ENCODE results near the gene ARHGAP18.

Gene ARHGAP18

GRCh38 chr6:129670634-129671033, 39.3 kb downstream of the ARHGAP18 start:
- FAIRE-seq: no peak
- DNase-seq (ENCODE audit: low spot score): no peak

GRCh38 chr6:129667621-129668020, 42.4 kb downstream of the ARHGAP18 start:
- DNase-seq (ENCODE audit: low spot score) (no peak), FAIRE-seq (no peak)

GRCh38 chr6:129667034-129667433, 42.9 kb downstream of the ARHGAP18 start:
- no peak for FAIRE-seq
- no peak for DNase-seq (ENCODE audit: low spot score)

- no peak for FAIRE-seq
- DNase-seq (ENCODE audit: low spot score): no peak
Measured at GRCh38 chr6:129665555-129665954, 44.4 kb downstream of the ARHGAP18 start.

- no peak for FAIRE-seq
- no peak for DNase-seq (ENCODE audit: low spot score)
Measured at GRCh38 chr6:129663531-129663930, 46.4 kb downstream of the ARHGAP18 start.

GRCh38 chr6:129662980-129663431, 47.0 kb downstream of the ARHGAP18 start:
- DNase-seq (ENCODE audit: low spot score): no peak
- FAIRE-seq: no peak

- no peak for FAIRE-seq
Measured at GRCh38 chr6:129662406-129662766, 47.6 kb downstream of the ARHGAP18 start.

GRCh38 chr6:129661536-129662405, 48.2 kb downstream of the ARHGAP18 start:
- DNase-seq (ENCODE audit: low spot score) (no peak), FAIRE-seq (no peak)

More at GRCh38 chr6:129662406-129662766, 47.6 kb downstream of the ARHGAP18 start:
- DNase-seq (ENCODE audit: low spot score): no peak

- DNase-seq (ENCODE audit: low spot score) (no peak), FAIRE-seq (no peak)
Measured at GRCh38 chr6:129660346-129660676, 49.7 kb downstream of the ARHGAP18 start.

GRCh38 chr6:129659590-129660345, 50.2 kb downstream of the ARHGAP18 start:
- DNase-seq (ENCODE audit: low spot score) (no peak), FAIRE-seq (no peak)

GRCh38 chr6:129659167-129659566, 50.8 kb downstream of the ARHGAP18 start:
- no peak for DNase-seq (ENCODE audit: low spot score)
- no peak for FAIRE-seq

GRCh38 chr6:129657483-129657882, 52.5 kb downstream of the ARHGAP18 start:
- FAIRE-seq: no peak

GRCh38 chr6:129655334-129655733, 54.6 kb downstream of the ARHGAP18 start:
- no peak for FAIRE-seq

More at GRCh38 chr6:129657483-129657882, 52.5 kb downstream of the ARHGAP18 start:
- no peak for DNase-seq (ENCODE audit: low spot score)

GRCh38 chr6:129653746-129654145, 56.2 kb downstream of the ARHGAP18 start:
- DNase-seq (ENCODE audit: low spot score): no peak
- FAIRE-seq: no peak

More at GRCh38 chr6:129655334-129655733, 54.6 kb downstream of the ARHGAP18 start:
- DNase-seq (ENCODE audit: low spot score): no peak

GRCh38 chr6:129653229-129653628, 56.7 kb downstream of the ARHGAP18 start:
- FAIRE-seq (no peak), DNase-seq (ENCODE audit: low spot score) (no peak)

GRCh38 chr6:129651291-129651691, 58.7 kb downstream of the ARHGAP18 start:
- DNase-seq (ENCODE audit: low spot score): no peak
- no peak for FAIRE-seq

GRCh38 chr6:129648819-129649491, 61.0 kb downstream of the ARHGAP18 start:
- FAIRE-seq: no peak
- no peak for DNase-seq (ENCODE audit: low spot score)

GRCh38 chr6:129647044-129647443, 62.9 kb downstream of the ARHGAP18 start:
- FAIRE-seq: no peak
- DNase-seq (ENCODE audit: low spot score): no peak

- FAIRE-seq: no peak
- DNase-seq (ENCODE audit: low spot score): no peak
Measured at GRCh38 chr6:129646642-129647041, 63.3 kb downstream of the ARHGAP18 start.

GRCh38 chr6:129645830-129646579, 64.0 kb downstream of the ARHGAP18 start:
- FAIRE-seq: no peak
- no peak for DNase-seq (ENCODE audit: low spot score)

Measured in RCC 7860 (cell line).